Ascending aorta (tissue), 2 donors: Measurements from ENCODE around the gene CCDC83. TPM values are rescaled to one million over a fixed set of nuclear protein-coding genes. Genes with fewer than 3 reads are reported as not detected.

Source experiments
- DNase-seq, 2 donors: peaks; one replicate each; pipeline ENCODE4 v3.0.0-alpha.2; 2019; ENCODE audit warnings: low spot score in 2 of 2
- H3K27ac ChIP-seq, 2 donors: fragments of 200-600 bp; sonication (generic); one replicate each; pipeline ENCODE4 v1.5.1; 2016 to 2017; ENCODE audit warnings: mild to moderate bottlenecking in 1 of 2
- H3K27me3 ChIP-seq: fragments of 200-600 bp; sonication (generic); one replicate; pipeline ENCODE4 v1.5.1; 2017
- H3K36me3 ChIP-seq, 2 donors: fragments of 200-600 bp; sonication (generic); one replicate each; pipeline ENCODE4 v1.5.1; 2016
- H3K4me1 ChIP-seq, 2 donors: fragments of 200-600 bp; sonication (generic); one replicate each; pipeline ENCODE4 v1.5.1; 2016 to 2017; ENCODE audit warnings: mild to moderate bottlenecking in 1 of 2
- H3K4me3 ChIP-seq, 2 donors: fragments of 200-600 bp; sonication (generic); one replicate each; pipeline ENCODE4 v1.5.1; 2016 to 2017; ENCODE audit warnings: mild to moderate bottlenecking in 1 of 2
- H3K9me3 ChIP-seq, 2 donors: fragments of 200-600 bp; sonication (generic); one replicate each; pipeline ENCODE4 v1.5.1; 2016
- intact Hi-C: fragments of 100-400 bp; cut with DNase I; formaldehyde crosslinking; loops from one replicate; pipeline ENCODE4 v1.15.1; 2023
- total RNA-seq: library from RNA; depleted of rRNA; stranded (reverse); fragments of >200 nt; gene quantifications from one replicate; pipeline ENCODE4 v1.1.0, GENCODE V29; 2016
- TF ChIP-seq, protein P1 (sequence below), 3 experiments: fragments of 200-600 bp in 2 of 3; fragments of 450-650 bp in 1 of 3; sonication (generic) in 2 of 3; IDR thresholded peaks; one replicate each; pipeline ENCODE4 v1.5.1; 2016 to 2019; ENCODE audit warnings: antibody characterized with exemption in 3 of 3, mild to moderate bottlenecking in 1 of 3, moderate library complexity in 1 of 3

Gene CCDC83
- total RNA-seq, 1 donor from 2014 or later, result not detected

DNA sequence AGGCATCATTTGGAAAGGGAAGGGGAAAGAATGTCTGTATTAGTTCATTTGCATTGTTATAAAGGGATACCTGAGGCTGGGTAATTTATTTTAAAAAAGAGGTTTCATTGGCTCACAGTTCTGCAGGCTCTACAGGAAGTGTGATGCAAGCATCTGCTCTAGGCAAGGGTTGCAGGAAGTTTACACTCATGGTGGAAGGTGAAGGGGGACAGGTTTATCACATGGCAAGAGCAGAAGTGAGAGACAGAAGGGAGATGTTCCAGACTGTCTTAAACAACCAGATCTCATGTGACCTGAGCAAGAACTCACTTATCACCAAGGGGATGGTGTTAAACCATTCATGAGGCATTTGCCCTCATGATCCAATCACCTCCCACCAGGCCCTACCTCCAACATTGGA is 90.6 kb downstream of the CCDC83 start:
- intact Hi-C loops, result loop anchor here (2.0 kb wide), 1 partner anchor 123 kb away; the partner anchor contains the start of gene PICALM
- Histone ChIP-seq H3K4me1 (peaks cover 0 to 21% of the 10 kb centered on the region in 2 donors), H3K9me3 (no peaks in the 10 kb centered on the region), H3K4me3 (no peak overlapping the region), H3K36me3 (no peaks in the 10 kb centered on the region), H3K27me3 (no peaks in the 10 kb centered on the region), H3K27ac (no peak overlapping the region)
- no peak for DNase-seq
- TF ChIP-seq, protein P1, sequence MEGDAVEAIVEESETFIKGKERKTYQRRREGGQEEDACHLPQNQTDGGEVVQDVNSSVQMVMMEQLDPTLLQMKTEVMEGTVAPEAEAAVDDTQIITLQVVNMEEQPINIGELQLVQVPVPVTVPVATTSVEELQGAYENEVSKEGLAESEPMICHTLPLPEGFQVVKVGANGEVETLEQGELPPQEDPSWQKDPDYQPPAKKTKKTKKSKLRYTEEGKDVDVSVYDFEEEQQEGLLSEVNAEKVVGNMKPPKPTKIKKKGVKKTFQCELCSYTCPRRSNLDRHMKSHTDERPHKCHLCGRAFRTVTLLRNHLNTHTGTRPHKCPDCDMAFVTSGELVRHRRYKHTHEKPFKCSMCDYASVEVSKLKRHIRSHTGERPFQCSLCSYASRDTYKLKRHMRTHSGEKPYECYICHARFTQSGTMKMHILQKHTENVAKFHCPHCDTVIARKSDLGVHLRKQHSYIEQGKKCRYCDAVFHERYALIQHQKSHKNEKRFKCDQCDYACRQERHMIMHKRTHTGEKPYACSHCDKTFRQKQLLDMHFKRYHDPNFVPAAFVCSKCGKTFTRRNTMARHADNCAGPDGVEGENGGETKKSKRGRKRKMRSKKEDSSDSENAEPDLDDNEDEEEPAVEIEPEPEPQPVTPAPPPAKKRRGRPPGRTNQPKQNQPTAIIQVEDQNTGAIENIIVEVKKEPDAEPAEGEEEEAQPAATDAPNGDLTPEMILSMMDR (IDR thresholded peaks at IDR 0.05), result no peak

DNA sequence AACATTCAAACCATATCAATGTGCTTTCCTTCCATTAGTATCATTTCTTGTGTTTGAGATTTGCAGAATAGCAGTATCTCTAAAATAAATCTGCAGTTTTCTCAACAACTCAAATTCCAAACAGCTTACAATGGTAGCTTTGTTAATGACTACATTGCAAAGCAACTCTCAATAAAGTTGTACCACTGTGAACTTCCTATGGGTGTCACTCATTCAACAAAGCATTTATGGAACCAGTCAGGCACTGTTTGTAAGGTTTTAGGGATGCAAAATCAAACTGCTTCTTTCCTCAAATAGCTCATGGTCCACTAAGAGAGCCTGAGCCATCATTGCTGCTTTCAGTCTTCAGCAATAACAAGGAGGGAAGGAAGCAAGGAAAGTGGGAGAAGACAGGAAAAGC is 91.0 kb downstream of the CCDC83 start:
- no peaks in the 10 kb centered on the region for H3K9me3 ChIP-seq

DNA sequence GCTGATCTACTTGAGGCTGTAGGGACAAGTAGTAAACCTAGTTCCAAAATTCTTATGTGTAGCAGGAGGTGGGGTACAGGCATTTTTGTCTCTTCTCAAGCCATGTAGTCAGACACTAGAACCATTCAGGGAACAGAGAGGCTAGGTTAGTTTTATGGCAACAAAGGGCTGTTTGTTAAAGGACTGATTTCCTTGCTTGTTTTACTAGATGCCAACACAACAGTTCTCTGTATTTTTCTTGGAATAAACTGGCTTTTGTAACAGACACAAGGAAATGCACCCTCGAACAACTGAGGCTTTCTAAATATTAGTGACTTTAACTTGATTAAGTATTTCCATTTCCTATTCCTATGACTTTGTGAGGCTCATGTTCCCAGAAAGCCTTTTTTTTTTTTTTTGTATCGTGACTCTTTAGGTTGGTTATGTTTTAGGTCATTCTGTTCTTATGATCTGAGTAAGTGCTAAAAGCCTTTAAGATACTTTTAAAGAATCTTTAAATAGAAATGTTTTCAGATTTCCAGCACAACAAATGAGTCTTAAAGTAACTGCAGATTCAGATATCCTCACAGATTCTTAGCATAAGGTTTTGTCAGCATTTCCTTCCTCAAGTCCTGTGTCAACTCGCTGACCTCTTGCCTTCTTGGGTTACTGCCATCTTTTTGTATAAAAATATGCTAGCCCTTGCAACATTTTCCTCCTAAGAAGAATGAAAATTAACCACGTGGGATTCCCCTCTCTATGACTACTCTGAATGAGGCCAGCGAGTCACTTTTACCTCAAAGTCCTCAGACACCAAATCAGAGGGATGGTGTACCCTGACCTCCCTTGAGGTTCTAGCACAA is 92.5 kb downstream of the CCDC83 start:
- peak overlapping the region; percentile 48 to 73 for H3K27ac ChIP-seq
- intact Hi-C loops, result loop anchor here (2.0 kb wide), 1 partner anchor 121 kb away; the partner anchor contains the start of gene PICALM
- peak in 1 of 2 donors; percentile 76 for DNase-seq
- H3K4me1 ChIP-seq, result peaks cover 0 to 21% of the 10 kb centered on the region in 2 donors
- TF ChIP-seq, protein P1 (IDR thresholded peaks at IDR 0.05), result no peak
- no peaks in the 10 kb centered on the region for H3K27me3 ChIP-seq
- no peak overlapping the region for H3K4me3 ChIP-seq
- H3K9me3 ChIP-seq, result peaks cover 0 to 6% of the 10 kb centered on the region in 2 donors
- no peaks in the 10 kb centered on the region for H3K36me3 ChIP-seq

More for the DNA sequence above, 91.0 kb downstream of the CCDC83 start:
- H3K4me1 ChIP-seq, result peaks cover 0 to 21% of the 10 kb centered on the region in 2 donors
- intact Hi-C loops, result loop anchor here (2.0 kb wide), 1 partner anchor 123 kb away; the partner anchor contains the start of gene PICALM
- no peaks in the 10 kb centered on the region for H3K27me3 ChIP-seq
- no peak overlapping the region for H3K4me3 ChIP-seq
- DNase-seq, result no peak
- no peaks in the 10 kb centered on the region for H3K36me3 ChIP-seq
- peak overlapping the region in 1 of 2 donors; percentile 73 for H3K27ac ChIP-seq
- TF ChIP-seq, protein P1 (IDR thresholded peaks at IDR 0.05), result no peak

DNA sequence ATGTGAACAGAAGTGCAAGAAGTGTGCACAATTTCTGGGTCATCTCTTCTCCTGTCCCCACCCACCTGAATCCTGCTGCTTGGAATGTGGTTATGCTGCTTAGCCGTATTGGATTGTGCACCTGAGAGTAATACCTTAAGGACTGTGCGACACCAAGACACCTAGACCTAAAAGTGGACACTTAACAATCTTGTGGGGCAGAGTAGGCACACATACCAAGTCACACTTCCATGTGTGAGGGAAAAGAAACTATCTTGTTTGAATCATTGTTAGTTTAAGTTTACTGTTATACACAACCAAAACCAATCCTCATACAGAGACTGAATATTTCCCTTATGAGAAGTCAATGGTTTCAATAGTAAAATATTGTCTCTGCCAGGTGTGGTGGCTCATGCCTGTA is 93.7 kb downstream of the CCDC83 start:
- peaks cover 0 to 21% of the 10 kb centered on the region in 2 donors for H3K4me1 ChIP-seq
- intact Hi-C loops, result no loop called here
- H3K9me3 ChIP-seq, result peaks cover 0 to 6% of the 10 kb centered on the region in 2 donors
- peak overlapping the region in 1 of 2 donors; percentile 73 for H3K27ac ChIP-seq
- TF ChIP-seq, protein P1 (IDR thresholded peaks at IDR 0.05), result no peak
- no peaks in the 10 kb centered on the region for H3K27me3 ChIP-seq
- H3K4me3 ChIP-seq, result no peak overlapping the region
- no peak for DNase-seq
- peaks cover 0 to 6% of the 10 kb centered on the region in 2 donors for H3K36me3 ChIP-seq

DNA sequence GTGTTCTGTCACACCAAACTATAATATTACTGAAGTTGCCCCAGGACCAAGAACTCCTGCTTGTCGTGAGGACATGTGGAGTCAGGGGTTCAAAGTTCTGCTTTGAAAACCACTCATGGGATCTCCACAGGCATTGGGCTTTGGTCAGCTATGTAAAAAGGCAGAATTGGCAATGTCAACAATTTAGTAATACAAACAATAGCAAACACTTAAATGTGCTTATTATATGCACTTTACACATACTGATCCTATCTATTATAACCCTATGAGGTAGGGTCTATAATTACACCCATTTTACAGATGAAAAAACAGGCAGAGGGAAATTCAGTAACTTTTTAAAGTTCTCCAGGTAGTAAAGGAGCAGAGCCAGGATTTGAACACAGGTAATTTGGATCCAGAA is 94.6 kb downstream of the CCDC83 start:
- TF ChIP-seq, protein P1 (IDR thresholded peaks at IDR 0.05), result no peak
- no peak overlapping the region for H3K27ac ChIP-seq
- no peaks in the 10 kb centered on the region for H3K27me3 ChIP-seq
- intact Hi-C loops, result no loop called here
- peaks cover 4 to 15% of the 10 kb centered on the region in 2 donors for H3K36me3 ChIP-seq
- peaks cover 0 to 22% of the 10 kb centered on the region in 2 donors for H3K4me1 ChIP-seq
- peaks cover 0 to 6% of the 10 kb centered on the region in 2 donors for H3K9me3 ChIP-seq
- no peak overlapping the region for H3K4me3 ChIP-seq
- no peak for DNase-seq
